ENCODE measurements around the gene PRKCA.
"Not testable (repeated sequence)": the region's sequence is repeated elsewhere in the genome, so short reads cannot be mapped to it uniquely, and the experiment has no call there.

The PRKCA gene

DNA sequence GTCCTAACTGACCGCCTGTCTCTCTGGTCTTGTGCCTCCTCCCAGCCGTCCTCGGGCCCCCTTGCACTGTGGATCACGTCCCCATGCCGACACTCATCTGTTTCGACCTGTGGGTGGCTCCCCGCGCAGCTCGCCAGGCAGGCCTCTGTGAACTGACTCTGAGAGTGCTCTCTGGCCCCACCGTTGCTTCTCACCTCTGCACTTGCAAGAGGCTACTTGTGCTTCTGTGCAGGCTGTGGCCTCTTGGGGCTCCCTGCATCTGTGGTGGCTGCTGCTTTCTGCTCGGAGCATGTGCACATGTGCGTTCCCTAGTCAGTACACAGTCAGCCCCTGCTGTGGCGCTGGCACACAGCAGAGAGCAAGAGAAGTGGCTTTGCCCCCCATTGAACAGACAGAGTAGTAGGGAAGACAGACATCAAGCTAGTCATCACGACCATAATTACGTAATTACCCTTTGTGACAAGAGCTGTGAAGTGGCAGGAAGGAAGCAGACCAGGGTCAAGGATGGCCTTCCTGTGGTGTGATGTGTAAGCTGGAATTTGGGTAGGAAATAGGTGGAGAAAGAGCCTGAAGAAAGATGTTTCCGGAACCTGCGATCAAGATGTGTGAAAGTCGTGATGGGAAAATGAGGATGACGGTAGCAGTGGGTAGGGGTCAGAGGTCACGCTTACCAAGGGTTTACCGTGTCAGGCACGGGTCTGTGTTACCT lies 276.5 kb downstream of the PRKCA start:
- no peak for DNase-seq (ENCODE audit: low spot score)

DNA sequence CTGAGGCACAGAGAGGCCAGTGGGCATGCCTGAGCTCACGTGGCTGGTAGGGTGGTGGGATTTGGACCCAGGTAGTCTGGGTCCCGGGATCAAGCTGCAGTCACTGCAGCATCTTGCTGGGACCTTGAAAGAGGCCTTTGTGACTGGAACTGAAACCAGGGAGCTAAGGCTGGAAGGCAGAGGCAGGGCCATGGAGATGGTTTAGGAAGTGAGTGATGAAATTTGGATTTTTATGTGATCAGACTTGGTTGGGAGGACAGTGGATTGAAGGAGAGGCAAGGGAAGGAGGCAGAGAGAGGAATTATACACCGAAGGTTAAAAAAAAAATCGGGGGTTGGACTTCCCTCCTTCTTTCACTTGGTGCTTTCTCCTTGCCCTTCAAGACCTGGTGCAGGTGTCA lies 277.1 kb downstream of the PRKCA start:
- DNase-seq (ENCODE audit: low spot score), result no peak

DNA sequence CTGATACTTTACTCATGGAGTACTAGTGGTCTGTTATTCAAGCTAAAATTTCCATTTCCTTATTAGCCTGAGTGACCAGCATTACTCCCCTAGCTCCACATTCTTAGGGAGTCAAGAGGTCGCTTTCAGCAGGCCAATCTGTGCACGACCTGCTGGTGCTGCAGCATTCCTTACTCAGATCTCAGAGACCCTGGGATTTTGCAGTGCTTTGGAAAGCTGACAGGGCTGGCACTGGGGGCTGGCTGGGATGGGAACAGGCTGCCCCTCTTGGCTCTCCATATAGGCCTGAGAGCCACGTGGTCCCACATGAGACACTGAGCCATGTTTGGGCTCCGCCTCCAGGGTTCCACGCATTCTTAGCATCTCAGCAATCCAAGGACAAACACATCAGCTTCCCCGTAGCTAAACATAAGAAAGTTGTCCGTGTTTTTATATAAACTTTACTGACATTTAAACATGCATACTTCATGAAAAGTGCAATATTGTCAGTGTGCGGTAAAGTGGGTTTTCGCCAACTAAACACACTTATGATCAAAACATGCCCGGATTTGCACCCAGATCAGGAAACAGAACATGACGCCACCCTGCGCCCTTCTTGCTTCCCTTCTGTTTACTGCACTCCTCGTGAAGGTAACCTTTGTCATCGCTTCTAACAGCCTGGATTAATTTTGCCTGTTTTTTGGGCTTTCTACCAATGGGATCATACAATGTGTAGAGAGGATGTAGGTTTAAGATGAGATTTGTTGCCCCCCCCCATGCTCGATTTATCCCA lies 278.0 kb downstream of the PRKCA start:
- no peak for DNase-seq (ENCODE audit: low spot score)

DNA sequence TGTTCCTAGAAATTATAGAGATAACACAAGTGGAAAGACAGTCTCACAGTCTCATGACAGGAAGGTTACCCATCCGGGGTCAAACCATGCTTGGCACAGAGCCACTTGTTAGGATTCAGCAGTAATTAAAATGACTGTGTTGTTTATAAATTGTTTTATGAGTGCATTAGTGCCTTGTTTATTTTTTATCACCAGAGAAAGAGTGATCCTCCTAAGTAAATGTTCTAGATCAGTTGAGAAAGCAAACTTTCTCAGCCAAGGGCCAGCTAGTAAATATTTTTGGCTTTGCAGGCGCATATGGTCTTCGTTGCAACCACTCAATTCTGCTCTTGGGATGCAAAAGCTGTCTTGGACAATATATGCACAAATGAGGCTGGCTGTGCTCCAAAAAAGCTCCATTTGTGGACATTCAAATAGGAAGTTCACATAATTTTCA lies 278.6 kb downstream of the PRKCA start:
- DNase-seq (ENCODE audit: low spot score), result no peak

DNA sequence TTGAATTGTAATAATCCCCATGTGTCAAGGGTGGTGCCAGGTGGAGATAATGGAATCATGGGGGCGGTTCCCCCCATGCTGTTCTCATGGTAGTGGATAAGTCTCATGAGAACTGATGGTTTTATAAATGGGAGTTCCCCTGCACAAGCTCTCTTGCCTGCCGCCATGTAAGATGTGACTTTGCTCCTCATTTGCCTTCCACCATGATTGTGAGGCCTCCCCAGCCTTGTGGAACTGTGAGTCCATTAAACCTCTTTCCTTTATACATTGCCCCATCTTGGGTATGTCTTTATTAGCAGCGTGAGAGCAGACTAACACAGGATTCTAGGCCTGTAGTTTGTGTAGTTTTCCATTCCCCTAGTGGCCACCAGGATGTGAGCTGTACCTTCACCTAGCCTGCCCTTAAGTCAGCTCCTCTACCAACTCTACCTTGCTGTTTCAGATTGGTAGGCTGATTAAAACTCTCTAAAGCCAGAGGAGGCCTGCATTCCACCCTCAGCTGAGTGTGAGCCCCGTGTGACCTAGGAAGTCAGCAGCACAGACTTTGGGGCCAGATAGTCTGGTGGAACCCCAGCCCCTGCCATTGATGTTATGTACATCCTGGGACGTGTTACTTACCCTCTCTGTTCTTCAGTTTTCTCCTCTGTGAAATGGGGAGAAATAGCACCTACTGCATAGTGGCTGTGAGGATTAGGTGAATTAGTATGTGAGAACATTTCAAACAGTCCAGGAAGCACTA lies 280.1 kb downstream of the PRKCA start:
- DNase-seq (ENCODE audit: low spot score), result no peak

DNA sequence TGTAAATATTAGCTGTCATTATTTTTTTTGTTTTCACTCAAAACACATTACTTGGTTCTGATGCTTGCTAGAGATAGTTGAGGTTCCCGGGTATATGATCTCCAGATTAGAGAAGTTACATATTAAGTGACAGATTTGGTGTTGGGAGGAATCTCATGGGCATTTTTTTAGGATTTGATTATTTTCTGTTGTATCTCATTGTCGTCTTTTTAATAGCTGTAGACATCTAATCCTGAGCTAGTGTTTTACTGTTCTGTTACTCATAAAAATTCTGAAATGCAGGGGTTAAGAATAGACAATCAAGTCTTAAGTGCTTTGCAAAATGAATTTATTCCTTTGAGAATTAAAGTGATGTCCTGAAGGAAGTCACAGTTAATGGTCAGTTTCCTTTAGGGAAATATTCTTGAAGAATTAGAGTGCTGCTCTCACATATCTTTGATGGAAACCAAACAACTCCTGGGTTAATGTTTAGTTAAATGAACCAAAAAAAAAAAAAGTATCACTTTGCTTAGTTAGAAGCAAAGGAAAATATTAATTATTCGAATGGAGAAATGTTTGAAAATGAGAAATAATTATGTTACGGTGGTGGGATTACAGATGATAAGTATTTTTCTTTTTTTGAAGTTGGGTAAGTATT lies 280.8 kb downstream of the PRKCA start:
- DNase-seq (ENCODE audit: low spot score), result no peak

DNA sequence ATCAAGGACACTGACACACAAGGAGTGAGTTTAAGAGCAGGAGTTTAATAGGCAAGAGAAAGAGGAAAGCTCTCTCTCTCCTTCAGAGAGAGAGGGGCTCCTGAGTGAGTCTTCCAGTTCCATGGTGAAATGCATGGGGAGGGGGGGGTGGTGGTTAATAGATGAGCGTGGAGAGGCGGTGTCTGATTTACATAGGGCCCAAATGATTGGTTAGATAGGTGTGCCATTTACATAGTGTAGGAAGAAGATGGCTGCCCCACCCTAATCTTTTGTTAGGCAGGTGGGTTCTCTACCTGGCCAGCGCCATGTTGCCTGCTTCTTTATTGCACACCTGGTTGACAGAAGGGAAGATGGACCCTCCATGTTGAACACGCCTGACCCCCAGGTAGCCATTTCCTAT lies 282.5 kb downstream of the PRKCA start:
- DNase-seq (ENCODE audit: low spot score), result no peak

DNA sequence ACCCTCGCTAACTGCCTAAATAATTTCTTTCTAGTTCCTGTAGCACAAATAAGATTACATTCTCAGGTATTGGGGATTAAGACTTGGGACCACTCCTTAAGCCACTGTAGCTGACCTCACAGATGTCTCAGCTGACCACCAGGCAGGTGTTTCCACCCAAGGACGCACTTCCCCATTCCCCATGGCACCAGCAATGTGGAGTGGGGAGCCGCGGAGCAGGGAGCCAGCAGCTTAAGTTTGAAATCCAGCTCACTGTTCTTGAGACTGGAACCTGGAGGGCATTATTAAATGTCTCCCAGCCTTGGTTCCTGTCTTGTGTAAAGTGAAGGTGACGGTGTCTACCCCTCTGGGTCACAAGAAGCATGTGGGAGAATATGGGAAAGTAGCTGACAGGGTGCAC lies 283.1 kb downstream of the PRKCA start:
- no peak for DNase-seq (ENCODE audit: low spot score)

DNA sequence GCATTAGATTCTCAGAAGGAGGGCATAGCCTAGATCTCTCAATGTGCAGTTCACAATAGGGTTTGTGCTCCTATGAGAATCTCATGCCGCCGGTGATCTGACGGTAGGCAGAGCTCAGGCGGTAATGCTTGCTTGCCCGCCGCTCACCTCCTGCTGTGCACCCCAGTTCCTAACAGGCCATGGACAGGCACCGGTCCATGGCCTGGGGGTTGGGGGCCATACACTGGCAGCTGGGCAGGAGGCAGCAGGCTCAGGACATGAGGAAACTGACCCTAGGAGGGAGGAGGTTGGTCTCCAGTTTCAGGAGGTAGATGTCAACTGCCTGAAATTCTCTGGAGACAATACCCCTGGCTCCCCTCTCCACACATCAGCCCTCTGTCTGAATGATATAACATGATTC lies 287.5 kb downstream of the PRKCA start:
- no peak for DNase-seq (ENCODE audit: low spot score)

DNA sequence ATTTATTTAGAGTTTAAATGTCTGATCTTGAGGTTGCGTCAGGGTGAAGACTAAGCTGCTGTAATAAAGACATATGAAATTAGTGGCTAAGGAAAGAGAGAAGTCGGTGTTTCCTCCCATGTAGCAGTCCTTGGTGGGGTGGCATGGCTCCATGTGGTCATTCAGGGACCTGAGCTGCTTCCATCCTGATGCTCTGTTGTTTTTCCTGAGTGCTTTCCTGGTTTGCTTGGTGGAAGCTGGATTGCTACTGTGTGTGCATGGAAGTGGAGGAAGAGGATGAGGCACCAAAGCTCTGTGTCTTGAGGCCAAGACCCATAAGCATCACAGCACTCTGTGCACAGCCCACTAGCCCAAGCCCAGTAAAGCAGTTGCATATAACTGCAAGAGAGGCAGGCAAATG lies 290.7 kb downstream of the PRKCA start:
- DNase-seq (ENCODE audit: low spot score), result no peak

DNA sequence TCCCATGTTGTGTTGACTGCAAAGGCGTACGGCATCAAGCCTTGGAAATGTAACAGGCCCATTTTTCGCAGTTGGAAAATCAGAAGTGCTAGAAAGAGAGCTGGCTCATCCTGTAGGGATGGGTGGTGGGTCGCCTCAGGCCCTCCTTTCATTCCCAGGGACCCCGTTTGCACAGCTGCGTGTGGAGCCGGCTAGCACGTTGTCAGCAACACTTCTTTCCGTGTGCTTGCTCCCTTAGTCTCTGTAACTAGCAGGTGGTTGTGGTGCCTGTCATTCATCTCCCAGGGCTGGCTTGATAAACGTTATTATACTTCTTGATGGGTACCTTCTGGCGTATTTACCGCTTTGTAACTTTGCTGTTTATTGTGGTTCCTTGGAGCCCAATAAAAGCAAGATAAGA lies 293.5 kb downstream of the PRKCA start:
- no peak for DNase-seq (ENCODE audit: low spot score)

DNA sequence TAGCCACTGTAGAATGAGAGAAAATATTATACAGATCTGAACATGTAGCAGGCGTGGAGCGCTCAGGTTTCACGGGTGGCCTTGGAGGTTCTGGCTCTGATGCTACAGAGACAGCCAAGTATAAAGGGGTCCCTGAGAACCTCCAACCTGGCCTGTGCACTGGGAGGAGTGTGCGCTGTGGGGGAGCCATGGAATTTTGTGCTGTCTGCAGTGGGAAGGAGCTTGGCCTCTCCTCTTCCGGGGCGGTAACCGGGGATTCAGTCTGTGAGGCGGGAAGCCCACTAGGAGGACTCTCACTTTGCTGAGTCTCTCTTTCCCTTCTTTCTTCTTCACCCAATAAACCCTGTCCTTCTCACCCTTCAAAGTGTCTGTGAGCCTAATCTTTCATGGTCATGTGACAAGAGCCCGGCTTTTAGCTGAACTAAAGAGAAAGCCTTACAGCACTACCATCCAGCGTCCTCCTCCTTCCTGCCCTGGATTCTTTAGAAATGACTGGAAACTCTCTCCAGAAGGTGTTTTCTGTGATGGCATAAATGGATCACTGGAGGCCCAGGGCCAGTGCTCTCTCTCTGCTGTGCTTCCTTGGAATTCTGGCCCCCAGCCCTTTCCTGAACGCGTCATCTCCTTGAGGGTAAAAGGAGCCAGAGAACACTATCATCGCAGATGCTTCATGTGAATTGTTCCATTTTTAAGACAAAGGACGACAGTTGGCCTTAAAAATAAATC lies 300.4 kb downstream of the PRKCA start:
- no peak for DNase-seq (ENCODE audit: low spot score)

DNA sequence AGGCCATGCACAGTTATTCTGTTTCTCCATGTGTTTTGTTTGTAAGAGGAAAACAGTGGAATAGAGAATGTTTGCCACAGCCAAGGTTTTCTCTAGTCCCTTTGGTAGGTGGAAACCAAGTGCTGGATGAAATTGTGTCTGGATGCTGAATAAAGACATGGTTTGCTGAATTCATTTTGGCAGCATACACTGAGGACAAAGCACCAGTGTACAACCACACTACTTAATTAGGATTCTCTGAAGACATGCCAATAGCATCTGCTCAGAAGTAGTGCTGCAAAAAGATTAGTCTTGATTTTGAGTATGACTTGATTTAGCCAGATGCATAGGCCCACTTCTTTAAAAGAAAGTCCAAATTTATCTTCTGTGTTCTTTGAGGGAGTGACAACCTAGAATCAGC lies 302.0 kb downstream of the PRKCA start:
- DNase-seq (ENCODE audit: low spot score), result no peak

DNA sequence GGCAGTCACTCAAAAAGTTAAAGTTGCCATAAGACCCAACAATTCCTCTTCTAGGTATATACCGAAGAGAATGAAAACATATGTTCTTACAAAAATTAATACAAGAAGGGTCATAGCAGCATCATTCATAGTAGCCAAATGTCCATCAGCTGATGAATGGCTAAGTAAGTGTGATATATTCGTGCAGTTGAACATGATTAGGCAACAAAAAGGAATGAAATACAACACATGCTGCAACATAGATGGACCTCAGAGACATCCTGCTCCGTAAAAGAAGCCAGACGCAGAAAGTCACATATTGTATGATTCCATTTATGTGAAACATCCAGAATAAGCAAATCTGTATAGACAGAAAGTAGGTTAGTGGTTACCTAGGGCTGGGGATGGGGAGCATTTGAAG lies 303.1 kb downstream of the PRKCA start:
- DNase-seq (ENCODE audit: low spot score), result no peak

DNA sequence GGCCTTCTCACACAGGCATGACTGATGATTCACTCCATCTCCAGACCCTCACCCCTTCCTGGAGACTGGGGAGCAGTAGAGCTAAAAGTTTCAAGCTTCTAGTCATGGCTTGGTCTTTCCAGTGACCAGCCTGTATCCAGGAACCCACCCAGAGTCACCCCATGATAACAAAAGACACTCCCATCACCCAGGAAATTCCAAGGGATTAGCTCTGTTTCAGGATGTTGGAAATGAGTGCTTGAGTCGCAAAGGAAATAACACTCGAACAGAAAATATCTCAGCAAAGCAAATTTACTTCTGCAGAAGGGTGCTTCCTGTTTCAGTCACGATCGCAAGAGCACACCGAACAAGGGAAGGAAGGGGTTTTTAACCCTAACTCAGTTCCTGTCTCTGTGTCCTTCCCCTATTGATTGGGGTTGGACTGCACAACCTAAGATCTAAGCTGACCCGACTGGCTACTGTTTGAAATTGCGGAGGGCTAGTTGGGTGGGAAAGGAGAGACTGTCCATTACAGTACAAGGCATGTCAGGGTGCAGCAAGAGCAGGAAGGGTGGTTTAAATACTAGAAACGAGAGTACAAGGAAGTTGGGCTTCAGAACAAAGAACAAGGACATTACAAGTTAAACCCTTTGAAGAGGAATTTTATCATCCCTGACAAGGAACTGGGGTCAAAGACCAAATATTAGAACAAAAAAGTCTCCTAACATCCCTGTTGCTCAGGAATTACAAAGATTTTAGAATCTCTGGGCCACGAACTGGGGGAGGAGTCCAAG lies 308.1 kb downstream of the PRKCA start:
- no peak for DNase-seq (ENCODE audit: low spot score)

DNA sequence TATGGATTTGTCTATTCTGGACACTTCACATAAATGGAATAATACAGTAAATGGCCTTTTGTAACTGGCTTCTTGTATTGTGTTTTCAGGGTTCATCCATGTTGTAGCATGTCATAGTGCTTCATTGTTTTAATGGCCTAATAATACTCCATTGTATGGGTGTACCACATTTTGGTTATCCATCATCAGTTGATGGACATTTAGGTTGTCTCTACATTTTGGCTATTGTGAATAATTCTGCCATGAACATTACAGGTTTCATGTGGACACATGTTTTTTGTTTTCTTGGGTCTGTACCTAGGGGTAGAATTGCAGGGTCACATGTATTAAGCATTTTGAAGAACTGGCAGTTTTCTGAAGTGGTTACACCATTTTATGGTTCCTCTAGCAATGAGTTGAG lies 309.0 kb downstream of the PRKCA start:
- DNase-seq (ENCODE audit: low spot score), result no peak

DNA sequence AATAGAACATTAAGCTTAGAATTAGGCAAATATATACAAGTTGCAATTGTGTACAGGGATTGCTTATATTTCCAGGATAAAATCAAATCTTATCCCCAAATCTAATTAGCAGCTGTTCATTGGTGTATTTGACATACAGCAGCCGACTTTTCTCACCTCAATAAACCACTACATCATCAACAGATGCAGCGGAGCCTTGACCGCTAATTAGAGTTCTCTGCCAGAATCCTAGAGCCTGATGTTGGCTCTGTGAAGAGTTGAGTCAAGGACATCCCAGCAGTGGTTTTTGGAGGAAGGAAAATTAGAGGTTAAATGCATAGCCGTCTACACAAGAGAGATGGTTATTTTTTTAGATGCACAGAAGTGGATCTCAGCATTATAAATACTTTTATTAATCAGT lies 310.6 kb downstream of the PRKCA start:
- no peak for DNase-seq (ENCODE audit: low spot score)

DNA sequence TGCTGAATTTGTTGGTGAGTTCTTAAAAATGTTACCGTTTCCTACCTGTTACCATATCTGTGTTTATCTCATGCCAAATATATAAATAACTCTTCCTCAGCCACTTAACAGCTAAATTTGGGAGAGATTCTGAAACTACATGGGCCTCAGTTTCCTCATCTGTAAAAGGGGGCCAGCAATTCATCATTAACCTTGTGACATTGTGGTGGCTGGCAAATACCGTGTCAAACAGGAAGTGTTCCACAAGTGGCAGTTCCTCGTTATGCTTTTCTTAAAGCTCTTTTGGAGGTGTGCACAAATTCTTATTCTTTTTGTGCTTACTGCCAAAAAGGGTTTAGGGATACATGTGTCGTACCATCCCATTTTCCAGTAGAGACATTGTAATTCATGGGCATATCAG lies 312.1 kb downstream of the PRKCA start:
- DNase-seq (ENCODE audit: low spot score), result no peak

DNA sequence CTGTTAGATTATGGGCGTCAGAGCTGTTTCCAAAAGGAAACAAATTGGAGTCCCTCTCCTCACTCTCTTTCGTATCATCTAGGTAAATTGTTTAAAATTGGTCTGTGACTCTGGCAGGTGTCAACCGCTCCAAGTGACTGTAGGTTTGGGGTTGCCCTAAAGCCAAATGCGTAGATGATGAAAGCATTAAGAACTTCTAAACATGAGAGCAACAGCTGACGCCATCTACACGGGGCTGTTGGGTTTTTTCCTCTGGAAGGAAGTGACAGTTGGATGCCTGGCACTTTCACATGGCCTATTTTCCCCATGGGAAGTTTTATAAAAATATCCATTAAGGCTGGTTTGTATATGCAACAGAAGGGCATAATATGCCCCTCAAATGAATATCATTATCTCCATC lies 316.8 kb downstream of the PRKCA start:
- DNase-seq (ENCODE audit: low spot score), result no peak

DNA sequence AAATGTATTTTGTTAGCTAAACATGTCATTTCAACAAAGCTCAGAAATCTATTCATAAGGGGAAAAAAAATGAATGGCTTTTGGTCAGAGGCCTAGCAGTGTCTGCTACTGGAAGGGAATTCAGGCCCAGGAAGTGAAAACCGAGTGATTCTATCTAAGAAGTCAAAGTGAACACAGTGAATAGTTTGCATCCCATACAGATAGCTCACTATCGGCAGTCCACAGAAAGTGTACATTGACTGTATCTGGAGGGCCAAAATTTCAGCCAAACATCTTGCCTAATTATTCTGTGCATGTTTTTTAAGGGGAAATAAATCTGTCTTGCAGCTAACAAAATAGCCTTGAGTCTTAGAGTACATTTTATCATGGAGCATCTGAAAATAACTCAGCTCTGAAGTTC lies 318.1 kb downstream of the PRKCA start:
- no peak for DNase-seq (ENCODE audit: low spot score)

DNA sequence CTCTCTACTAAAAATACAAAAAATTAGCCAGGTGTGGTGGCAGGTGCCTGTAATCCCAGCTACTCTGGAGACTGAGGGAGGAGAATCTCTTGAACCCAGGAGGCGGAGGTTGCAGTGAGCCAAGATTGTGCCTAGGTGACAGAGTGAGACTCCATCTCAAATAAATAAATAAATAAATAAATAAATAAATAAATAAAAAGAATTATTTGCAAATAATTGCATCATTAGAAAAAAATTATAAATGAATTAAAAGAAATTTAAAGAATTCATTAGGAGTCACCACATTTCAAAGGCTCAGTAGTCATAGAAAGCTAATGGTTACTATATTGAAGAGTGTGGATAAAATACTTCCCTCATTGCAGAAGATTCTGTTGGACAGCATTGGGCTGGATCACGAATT lies 322.2 kb downstream of the PRKCA start:
- not testable (repeated sequence) for DNase-seq (ENCODE audit: low spot score)
